VCaP (cell line): Measurements from ENCODE around the gene NRL.

ENCODE experiments used
- H3K27ac ChIP-seq: fragments of 450-650 bp; 2 replicates; pipeline ENCODE4 v1.5.1; 2017
- TF ChIP-seq, protein P1 (sequence below): fragments of 450-650 bp; conservative IDR thresholded peaks from 2 replicates; pipeline ENCODE4 v1.5.1; 2017; ENCODE audit warnings: mild to moderate bottlenecking, moderate library complexity

Gene NRL

DNA sequence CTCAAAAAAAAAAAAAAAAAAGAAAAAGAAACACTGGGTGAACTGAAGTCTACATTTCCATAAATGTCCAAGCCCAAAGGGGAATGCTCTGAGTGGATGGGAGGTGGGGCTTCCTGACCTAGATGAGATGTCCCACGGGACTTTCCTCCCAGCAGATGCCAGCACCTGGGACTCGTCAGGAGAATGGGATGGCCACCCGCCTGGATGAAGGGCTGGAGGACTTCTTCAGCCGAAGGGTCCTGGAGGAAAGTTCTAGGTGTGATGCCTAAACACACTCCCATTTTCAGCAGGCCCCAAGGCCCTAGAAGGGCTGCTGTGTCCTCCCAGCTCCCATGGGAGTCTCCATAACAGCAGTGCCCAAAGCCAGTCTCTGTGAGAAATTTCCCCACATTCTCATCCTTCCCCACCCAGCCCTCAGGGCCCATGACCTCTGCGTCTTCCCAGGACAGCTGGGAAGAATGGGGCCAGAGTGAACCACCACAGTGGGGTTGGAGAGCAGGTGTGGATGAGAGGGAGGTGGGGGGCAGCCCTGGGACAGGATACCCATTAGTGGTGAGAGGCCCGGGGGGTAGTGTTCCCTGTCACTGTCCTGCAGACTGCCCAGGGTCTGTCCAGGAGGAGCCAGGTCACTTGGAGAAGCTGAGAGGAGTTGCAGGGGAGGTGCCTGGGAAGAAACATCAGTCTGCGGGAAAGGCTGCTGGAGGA, 50.5 kb downstream of the NRL start:
- H3K27ac ChIP-seq = no peak overlapping the region
- TF ChIP-seq, protein P1, sequence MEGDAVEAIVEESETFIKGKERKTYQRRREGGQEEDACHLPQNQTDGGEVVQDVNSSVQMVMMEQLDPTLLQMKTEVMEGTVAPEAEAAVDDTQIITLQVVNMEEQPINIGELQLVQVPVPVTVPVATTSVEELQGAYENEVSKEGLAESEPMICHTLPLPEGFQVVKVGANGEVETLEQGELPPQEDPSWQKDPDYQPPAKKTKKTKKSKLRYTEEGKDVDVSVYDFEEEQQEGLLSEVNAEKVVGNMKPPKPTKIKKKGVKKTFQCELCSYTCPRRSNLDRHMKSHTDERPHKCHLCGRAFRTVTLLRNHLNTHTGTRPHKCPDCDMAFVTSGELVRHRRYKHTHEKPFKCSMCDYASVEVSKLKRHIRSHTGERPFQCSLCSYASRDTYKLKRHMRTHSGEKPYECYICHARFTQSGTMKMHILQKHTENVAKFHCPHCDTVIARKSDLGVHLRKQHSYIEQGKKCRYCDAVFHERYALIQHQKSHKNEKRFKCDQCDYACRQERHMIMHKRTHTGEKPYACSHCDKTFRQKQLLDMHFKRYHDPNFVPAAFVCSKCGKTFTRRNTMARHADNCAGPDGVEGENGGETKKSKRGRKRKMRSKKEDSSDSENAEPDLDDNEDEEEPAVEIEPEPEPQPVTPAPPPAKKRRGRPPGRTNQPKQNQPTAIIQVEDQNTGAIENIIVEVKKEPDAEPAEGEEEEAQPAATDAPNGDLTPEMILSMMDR = no peak

DNA sequence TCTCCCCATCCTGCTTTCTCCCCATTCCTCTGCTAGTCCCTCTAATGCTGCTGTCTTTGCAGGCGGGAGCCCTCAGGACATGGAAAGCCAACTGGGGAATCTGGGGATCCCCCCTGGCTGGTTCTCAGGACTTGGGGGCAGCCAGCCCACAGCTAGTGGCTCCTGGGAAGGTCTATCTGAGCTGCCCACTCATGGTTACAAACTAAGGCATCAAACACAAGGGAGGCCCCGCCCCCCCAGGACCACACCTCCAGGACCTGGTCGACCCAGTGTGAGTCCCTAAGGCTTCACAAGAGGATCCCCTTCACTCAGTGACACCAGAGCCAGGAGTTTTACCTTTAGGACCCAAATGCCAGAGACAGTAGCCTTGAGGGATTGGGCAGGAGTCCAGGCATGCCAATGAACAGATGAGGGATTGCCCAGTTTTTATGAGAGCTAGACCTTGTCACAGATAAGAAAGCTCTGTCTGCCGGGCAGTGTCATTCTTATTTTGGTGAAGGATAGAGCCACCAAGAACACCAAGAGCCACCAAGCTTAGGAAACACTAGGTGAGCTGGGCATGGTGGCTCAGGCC, 51.4 kb downstream of the NRL start:
- TF ChIP-seq, protein P1 = no peak
- H3K27ac ChIP-seq = no peak overlapping the region

GRCh38 chr14:24062216-24062980, 52.4 kb downstream of the NRL start:
- no peak overlapping the region for H3K27ac ChIP-seq
- TF ChIP-seq, protein P1 = no peak

- TF ChIP-seq, protein P1 = no peak
- no peak overlapping the region for H3K27ac ChIP-seq
Measured at GRCh38 chr14:24060984-24061913, 53.5 kb downstream of the NRL start.

DNA sequence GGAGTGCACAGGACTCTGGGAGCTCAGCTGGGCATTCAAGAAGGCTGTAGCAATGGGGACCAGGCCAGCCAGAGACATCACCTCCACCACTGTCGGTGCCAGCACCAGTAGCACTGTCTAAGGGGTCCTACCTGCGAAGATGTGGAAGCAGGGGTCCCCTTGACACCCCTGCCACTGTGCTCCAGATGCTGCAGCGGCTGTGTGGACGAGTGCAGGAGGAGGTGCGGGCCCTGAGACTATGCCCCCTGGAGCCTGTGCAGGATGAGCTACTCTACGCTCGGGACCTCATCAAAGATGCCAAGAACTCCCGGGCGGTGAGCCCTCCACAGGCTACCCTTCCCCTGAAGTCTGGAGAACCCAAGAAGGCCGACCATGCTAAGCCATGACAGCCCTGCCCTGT, 54.3 kb downstream of the NRL start:
- TF ChIP-seq, protein P1 = no peak
- no peak overlapping the region for H3K27ac ChIP-seq

GRCh38 chr14:24059841-24060388, 54.8 kb downstream of the NRL start:
- H3K27ac ChIP-seq = no peak overlapping the region
- TF ChIP-seq, protein P1 = no peak
